HepG2 (cell line): ENCODE results near the gene SDK2. TPM values are rescaled to one million over a fixed set of nuclear protein-coding genes. Genes with fewer than 3 reads are reported as not detected.

Experiments used
- ARID5B ChIP-seq: IDR thresholded peaks from 2 replicates; pipeline ENCODE4 v1.4.0; 2020; ENCODE audit warnings: mild to moderate bottlenecking, missing genetic modification reagents
- ATRX ChIP-seq: sonication (generic); formaldehyde crosslinking; IDR thresholded peaks from 2 replicates; pipeline ENCODE4 v1.4.0; 2020; ENCODE audit warnings: missing genetic modification reagents, borderline replicate concordance
- CHCHD3 ChIP-seq: sonication (generic); formaldehyde crosslinking; IDR thresholded peaks from 2 replicates; pipeline ENCODE4 v1.8.0; 2022; ENCODE audit warnings: mild to moderate bottlenecking, missing genetic modification reagents, moderate library complexity
- CSRNP2 ChIP-seq: sonication (generic); formaldehyde crosslinking; conservative IDR thresholded peaks from 2 replicates; pipeline ENCODE4 v1.8.0; 2022; ENCODE audit warnings: low read depth, missing genetic modification reagents
- HIC2 ChIP-seq: sonication (generic); formaldehyde crosslinking; IDR thresholded peaks from 2 replicates; pipeline ENCODE4 v1.9.0; 2022; ENCODE audit warnings: low read depth, missing genetic modification reagents
- MATR3 ChIP-seq: sonication (generic); formaldehyde crosslinking; IDR thresholded peaks from 2 replicates; pipeline ENCODE4 v1.4.0; 2020; ENCODE audit warnings: missing genetic modification reagents
- MIER2 ChIP-seq: IDR thresholded peaks from 2 replicates; pipeline ENCODE4 v1.6.1; 2016; ENCODE audit warnings: missing biosample characterization, missing genetic modification reagents
- MIXL1 ChIP-seq: IDR thresholded peaks from 2 replicates; pipeline ENCODE4 v1.6.1; 2016
- PHF5A ChIP-seq: IDR thresholded peaks from one replicate; pipeline ENCODE4 v1.6.1; 2018; ENCODE audit warnings: low read depth, missing genetic modification reagents; ENCODE audit not compliant: unreplicated experiment
- PITX1 ChIP-seq: sonication (generic); formaldehyde crosslinking; IDR thresholded peaks from 2 replicates; pipeline ENCODE4 v1.5.1; 2020; ENCODE audit warnings: mild to moderate bottlenecking, missing genetic modification reagents
- RXRA ChIP-seq: sonication (generic); formaldehyde crosslinking; IDR thresholded peaks from 2 replicates; pipeline ENCODE4 v1.5.1; 2020; ENCODE audit warnings: missing genetic modification reagents
- ZFP41 ChIP-seq: sonication (generic); formaldehyde crosslinking; IDR thresholded peaks from 2 replicates; pipeline ENCODE4 v1.4.0; 2020; ENCODE audit warnings: mild to moderate bottlenecking, missing genetic modification reagents, borderline replicate concordance
- ZKSCAN5 ChIP-seq: sonication (generic); formaldehyde crosslinking; IDR thresholded peaks from 2 replicates; pipeline ENCODE4 v1.5.1; 2020; ENCODE audit warnings: mild to moderate bottlenecking, missing genetic modification reagents
- ZNF33B ChIP-seq: sonication (generic); formaldehyde crosslinking; IDR thresholded peaks from 2 replicates; pipeline ENCODE4 v1.5.1; 2020; ENCODE audit warnings: mild to moderate bottlenecking, missing genetic modification reagents
- ZNF549 ChIP-seq: sonication (generic); formaldehyde crosslinking; IDR thresholded peaks from 2 replicates; pipeline ENCODE4 v1.5.0; 2020; ENCODE audit warnings: missing genetic modification reagents
- ZNF766 ChIP-seq: sonication (generic); formaldehyde crosslinking; IDR thresholded peaks from 2 replicates; pipeline ENCODE4 v1.5.0; 2020; ENCODE audit warnings: missing genetic modification reagents, borderline replicate concordance
- polyA plus RNA-seq, 8 experiments: library from polyadenylated mRNA; depleted of rRNA in 3 of 8; stranded (reverse) in 7 of 8; unstranded in 1 of 8; fragments of >200 nt; fragmentation: Illumina TruSeq in 4 of 8; extraction: Trizol in 4 of 8; gene quantifications; 2 replicates each; pipeline versions ENCODE4 v1.2.1 to v1.2.3, GENCODE V29; 2011 to 2016; ENCODE audit warnings: low read depth in 4 of 8, missing spikeins in 1 of 8, mixed read lengths in 1 of 8; ENCODE audit not compliant: insufficient read depth in 1 of 8
- total RNA-seq, 5 experiments: library from RNA; depleted of rRNA; stranded (reverse); fragments of >200 nt; fragmentation: Illumina TruSeq; extraction: Trizol; gene quantifications; 2 replicates each; pipeline ENCODE4 v1.2.3, GENCODE V29; 2016; ENCODE audit warnings: low read depth in 1 of 5
- TF ChIP-seq, protein P1 (sequence below): IDR thresholded peaks from 2 replicates; pipeline ENCODE4 v1.6.1; 2018; ENCODE audit warnings: missing genetic modification reagents

Gene SDK2
- total and polyA plus RNA-seq, 2 of the 13 experiments (the other 11 are each of a cell fraction or from before 2014, with no cell fraction given), result not detected

GRCh38 chr17:73340093-73340596, 304.1 kb downstream of the SDK2 start (continued):
- TF ChIP-seq PHF5A (CRISPR knock-in tag), result no peak
- no peak for TF ChIP-seq CHCHD3 (CRISPR knock-in tag)
- TF ChIP-seq RXRA (CRISPR knock-in tag), result peak; percentile 56; the same call in 1 of the 2 replicates
- TF ChIP-seq HIC2, result peak; percentile 56; the same call in 1 of the 2 replicates
- no peak for TF ChIP-seq ATRX (CRISPR knock-in tag)
- no peak for TF ChIP-seq MIXL1 (CRISPR knock-in tag)
- peak; percentile 12; the same call in 1 of the 2 replicates for TF ChIP-seq ARID5B (CRISPR knock-in tag)
- TF ChIP-seq PITX1 (CRISPR knock-in tag), result 0 out of 2 replicates have a peak, but pooled peaks have one; percentile 19
- TF ChIP-seq ZFP41, result no peak
- no peak for TF ChIP-seq ZNF33B
- TF ChIP-seq, protein P1, sequence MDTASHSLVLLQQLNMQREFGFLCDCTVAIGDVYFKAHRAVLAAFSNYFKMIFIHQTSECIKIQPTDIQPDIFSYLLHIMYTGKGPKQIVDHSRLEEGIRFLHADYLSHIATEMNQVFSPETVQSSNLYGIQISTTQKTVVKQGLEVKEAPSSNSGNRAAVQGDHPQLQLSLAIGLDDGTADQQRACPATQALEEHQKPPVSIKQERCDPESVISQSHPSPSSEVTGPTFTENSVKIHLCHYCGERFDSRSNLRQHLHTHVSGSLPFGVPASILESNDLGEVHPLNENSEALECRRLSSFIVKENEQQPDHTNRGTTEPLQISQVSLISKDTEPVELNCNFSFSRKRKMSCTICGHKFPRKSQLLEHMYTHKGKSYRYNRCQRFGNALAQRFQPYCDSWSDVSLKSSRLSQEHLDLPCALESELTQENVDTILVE (CRISPR knock-in tag), result no peak
- TF ChIP-seq ZKSCAN5 (CRISPR knock-in tag), result no peak
- no peak for TF ChIP-seq ZNF766 (CRISPR knock-in tag)
- no peak for TF ChIP-seq ZNF549 (CRISPR knock-in tag)
- no peak for TF ChIP-seq MATR3 (CRISPR knock-in tag)
- TF ChIP-seq CSRNP2 (CRISPR knock-in tag), result no peak
- TF ChIP-seq MIER2, result no peak
